Muscle of leg (tissue), 11 donors: ENCODE measurements around the gene CHID1. TPM values are rescaled to one million over a fixed set of nuclear protein-coding genes. Genes with fewer than 3 reads are reported as not detected.
A peak's percentile ranks its signal among the peaks of the same experiment; 100 is the strongest.

Experiments
- DNase-seq: peaks from one replicate; pipeline ENCODE4 v3.0.0; 2013
- H3K27ac ChIP-seq: one replicate; pipeline ENCODE4 v1.5.1; 2013; ENCODE audit warnings: mild to moderate bottlenecking, low read length, control low read depth
- H3K27me3 ChIP-seq: one replicate; pipeline ENCODE4 v1.6.1; 2013; ENCODE audit warnings: low read length; ENCODE audit not compliant: control insufficient read depth, insufficient read depth
- H3K36me3 ChIP-seq: one replicate; pipeline ENCODE4 v1.6.1; 2013; ENCODE audit warnings: low read length; ENCODE audit not compliant: control insufficient read depth, insufficient read depth
- H3K4me1 ChIP-seq: one replicate; pipeline ENCODE4 v1.6.1; 2013; ENCODE audit warnings: low read length; ENCODE audit not compliant: control insufficient read depth, insufficient read depth
- H3K4me3 ChIP-seq: one replicate; pipeline ENCODE4 v1.5.1; 2013; ENCODE audit warnings: low read length, control low read depth
- H3K9me3 ChIP-seq: replicated peaks from 2 replicates; pipeline ENCODE4 v1.6.1; 2013; ENCODE audit warnings: low read depth, low read length; ENCODE audit not compliant: control insufficient read depth
- WGBS: methylation state at CpG from one replicate; pipeline ENCODE4 v1.1.5; 2013; ENCODE audit warnings: missing lambda C conversion rate; ENCODE audit not compliant: insufficient coverage; 5-methylcytosine and 5-hydroxymethylcytosine counted together
- polyA plus RNA-seq, 8 donors: library from polyadenylated mRNA; unstranded; fragments of 120-200 nt; gene quantifications; one replicate each; pipeline versions ENCODE4 v1.2.1 to v1.2.3, GENCODE V29; 2013; ENCODE audit warnings: inconsistent platforms in 1 of 8, low replicate concordance in 1 of 8; ENCODE audit not compliant: insufficient read length in 8 of 8, insufficient read depth in 1 of 8
- total RNA-seq: library from RNA; stranded (reverse); fragments of 120-200 nt; gene quantifications from one replicate; pipeline ENCODE4 v1.2.4, GENCODE V29; 2013

CHID1 gene
- total and polyA plus RNA-seq, 9 donors: 30.5 to 77.4 (median 65.4) TPM

- Histone ChIP-seq H3K9me3 (no peaks in the 10 kb centered on the region), H3K36me3 (peaks cover 17% of the 10 kb centered on the region), H3K27me3 (no peaks in the 10 kb centered on the region), H3K27ac (no peak overlapping the region), H3K4me1 (peaks cover 45% of the 10 kb centered on the region), H3K4me3 (no peak overlapping the region)
- no peak for DNase-seq
- 91% methylated on average over 11 of the region's 14 CpGs for WGBS
These were observed 49.5 kb downstream of the CHID1 start for GRCh38 chr11:861105-861479.

- H3K4me3 ChIP-seq: no peak overlapping the region
- H3K4me1 ChIP-seq: peaks cover 51% of the 10 kb centered on the region
- WGBS: 82% methylated on average over 16 of the region's 21 CpGs
- no peak overlapping the region for H3K27ac ChIP-seq
- no peaks in the 10 kb centered on the region for H3K27me3 ChIP-seq
- peaks cover 10% of the 10 kb centered on the region for H3K36me3 ChIP-seq
- no peak for DNase-seq
- no peaks in the 10 kb centered on the region for H3K9me3 ChIP-seq
These were observed 50.1 kb downstream of the CHID1 start for GRCh38 chr11:860234-861104.

DNA sequence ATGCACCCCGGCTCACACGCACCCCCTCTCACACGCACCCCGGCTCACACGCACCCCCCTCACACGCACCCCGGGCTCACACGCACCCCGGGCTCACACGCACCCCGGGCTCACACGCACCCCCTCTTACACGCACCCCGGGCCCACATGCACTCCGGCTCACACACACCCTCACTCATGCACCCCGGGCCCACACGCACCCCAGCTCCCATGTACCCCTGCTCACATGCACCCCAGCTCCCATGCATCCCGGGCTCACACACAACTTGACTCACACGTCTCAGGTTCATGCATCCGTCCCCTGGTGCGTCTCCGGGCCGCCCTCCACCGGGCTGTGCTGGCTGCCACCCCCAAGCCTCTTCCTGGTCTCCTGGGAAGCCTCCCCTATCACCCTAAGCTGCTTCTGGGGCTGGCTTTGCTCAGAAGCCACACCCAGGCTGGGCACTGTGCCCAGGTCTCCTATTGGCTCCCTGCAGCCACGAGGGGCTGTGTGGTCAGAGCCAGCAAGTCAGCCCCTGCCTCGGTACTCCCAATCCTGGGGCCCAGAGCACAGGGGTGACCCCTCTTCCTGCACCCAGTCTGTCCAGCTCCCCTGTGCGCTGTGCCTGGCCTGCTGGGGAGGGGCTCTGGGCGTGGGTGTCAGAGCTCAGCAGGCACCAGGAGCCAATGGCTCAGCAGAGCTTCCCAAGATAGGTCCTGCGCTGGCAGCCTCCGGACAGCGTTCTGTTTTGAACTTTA is 51.0 kb downstream of the CHID1 start:
- 37% methylated on average over 20 of the region's 31 CpGs for WGBS
- Histone ChIP-seq H3K36me3 (peaks cover 6% of the 10 kb centered on the region), H3K4me1 (peaks cover 60% of the 10 kb centered on the region), H3K27ac (no peak overlapping the region), H3K9me3 (no peaks in the 10 kb centered on the region), H3K27me3 (no peaks in the 10 kb centered on the region), H3K4me3 (no peak overlapping the region)
- DNase-seq: peak; percentile 88

DNA sequence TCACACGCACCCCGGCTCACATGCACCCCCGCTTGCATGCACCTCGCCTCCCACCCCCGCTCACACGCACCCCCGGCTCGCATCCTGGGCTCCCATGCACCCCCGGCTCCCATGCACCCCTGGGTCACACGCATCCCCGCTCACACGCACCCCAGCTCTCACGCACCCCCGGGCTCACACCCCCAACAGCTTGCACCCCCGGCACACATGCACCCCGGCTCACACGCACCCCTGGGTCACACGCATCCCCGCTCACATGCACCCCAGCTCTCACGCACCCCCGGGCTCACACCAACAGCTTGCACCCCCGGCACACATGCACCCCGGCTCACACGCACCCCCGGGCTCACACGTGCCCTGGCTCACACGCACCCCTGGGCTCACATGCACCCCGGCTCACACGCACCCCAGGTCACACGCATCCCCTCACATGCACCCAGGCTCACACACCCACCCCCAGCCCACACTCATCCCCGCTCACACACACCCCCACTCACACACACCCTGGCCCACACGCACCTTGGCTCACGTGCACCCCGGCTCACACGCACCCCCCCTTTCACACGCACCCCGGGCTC is 51.8 kb downstream of the CHID1 start:
- peaks cover 67% of the 10 kb centered on the region for H3K4me1 ChIP-seq
- no peaks in the 10 kb centered on the region for H3K27me3 ChIP-seq
- H3K27ac ChIP-seq: no peak overlapping the region
- H3K9me3 ChIP-seq: no peaks in the 10 kb centered on the region
- 89% methylated on average over 30 of the region's 37 CpGs for WGBS
- no peak for DNase-seq
- H3K36me3 ChIP-seq: peaks cover 4% of the 10 kb centered on the region
- H3K4me3 ChIP-seq: no peak overlapping the region

DNA sequence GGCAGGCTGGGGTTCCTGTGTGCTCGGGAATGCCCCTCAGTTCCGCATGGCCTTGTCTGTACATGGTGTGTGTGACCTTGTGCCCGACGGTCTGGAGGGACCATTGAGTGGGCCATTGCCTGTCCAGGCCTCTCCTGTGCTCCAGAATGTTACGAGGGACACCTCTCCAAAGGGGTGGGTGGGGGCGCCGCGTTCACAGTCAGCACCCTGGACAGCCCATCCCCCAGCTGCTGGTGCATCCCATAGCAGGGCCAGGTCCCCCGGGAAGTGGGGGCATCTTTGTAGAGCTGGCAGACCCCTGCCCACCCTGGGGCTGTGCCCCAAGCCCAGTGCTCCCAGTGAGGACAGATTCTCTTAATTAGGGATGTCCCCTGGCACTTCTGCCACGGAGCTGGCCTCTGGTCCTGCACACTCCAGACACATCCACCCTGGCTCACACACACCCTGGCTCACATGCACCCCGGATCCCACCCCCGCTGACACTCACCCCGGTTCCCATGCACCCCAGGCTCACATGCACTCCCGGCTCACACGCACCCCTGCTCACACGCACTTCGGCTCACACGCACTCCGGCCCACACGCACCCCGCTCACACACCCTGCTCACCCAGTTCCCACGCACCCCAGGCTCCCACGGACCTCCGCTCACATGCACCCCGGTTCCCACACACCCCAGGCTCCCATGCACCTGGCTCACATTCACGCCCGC is 52.4 kb downstream of the CHID1 start:
- H3K4me1 ChIP-seq: peaks cover 70% of the 10 kb centered on the region

DNA sequence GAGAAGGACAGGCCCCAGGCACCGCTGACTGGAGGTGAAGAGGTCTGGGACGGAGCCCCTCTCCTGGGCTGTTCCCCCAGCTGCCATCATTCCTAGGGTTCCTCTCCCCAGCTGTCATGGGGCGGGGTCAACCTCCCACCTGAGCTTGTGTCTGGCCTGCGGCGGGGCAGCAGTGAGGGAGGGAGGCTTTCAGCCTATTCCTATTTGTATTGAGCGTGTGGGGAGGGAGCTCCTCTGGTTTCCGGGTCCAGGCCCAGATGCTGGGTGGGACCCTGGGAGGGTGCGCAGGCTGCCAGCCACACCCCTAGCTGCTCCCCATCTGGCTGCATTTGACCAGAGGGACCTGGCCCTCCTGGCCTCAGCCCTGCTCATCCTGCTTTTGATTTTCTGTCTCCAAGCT is 54.2 kb downstream of the CHID1 start:
- 31% methylated on average over 2 of the region's 8 CpGs for WGBS
- no peak overlapping the region for H3K27ac ChIP-seq
- DNase-seq: no peak
- peaks cover 61% of the 10 kb centered on the region for H3K4me1 ChIP-seq
- peaks cover 2% of the 10 kb centered on the region for H3K36me3 ChIP-seq
- no peaks in the 10 kb centered on the region for H3K9me3 ChIP-seq
- no peaks in the 10 kb centered on the region for H3K27me3 ChIP-seq
- no peak overlapping the region for H3K4me3 ChIP-seq

More for the DNA sequence above, 52.4 kb downstream of the CHID1 start:
- Histone ChIP-seq H3K27ac (no peak overlapping the region), H3K9me3 (no peaks in the 10 kb centered on the region), H3K36me3 (peaks cover 3% of the 10 kb centered on the region), H3K4me3 (no peak overlapping the region), H3K27me3 (no peaks in the 10 kb centered on the region)
- DNase-seq: no peak
- 78% methylated on average over 25 of the region's 27 CpGs for WGBS

GRCh38 chr11:855796-856195 is 54.8 kb downstream of the CHID1 start:
- peaks cover 3% of the 10 kb centered on the region for H3K27me3 ChIP-seq
- WGBS: 71% methylated on average over 12 of the region's 12 CpGs
- peaks cover 2% of the 10 kb centered on the region for H3K36me3 ChIP-seq
- peaks cover 67% of the 10 kb centered on the region for H3K4me1 ChIP-seq
- no peak for DNase-seq
- no peaks in the 10 kb centered on the region for H3K9me3 ChIP-seq
- no peak overlapping the region for H3K4me3 ChIP-seq
- no peak overlapping the region for H3K27ac ChIP-seq

- DNase-seq: no peak
- H3K36me3 ChIP-seq: peaks cover 2% of the 10 kb centered on the region
- no peak overlapping the region for H3K4me3 ChIP-seq
- H3K9me3 ChIP-seq: no peaks in the 10 kb centered on the region
- peaks cover 8% of the 10 kb centered on the region for H3K27me3 ChIP-seq
- H3K27ac ChIP-seq: no peak overlapping the region
- 67% methylated on average over 6 of the region's 7 CpGs for WGBS
- peaks cover 68% of the 10 kb centered on the region for H3K4me1 ChIP-seq
These were observed 55.3 kb downstream of the CHID1 start for GRCh38 chr11:855330-855674.

DNA sequence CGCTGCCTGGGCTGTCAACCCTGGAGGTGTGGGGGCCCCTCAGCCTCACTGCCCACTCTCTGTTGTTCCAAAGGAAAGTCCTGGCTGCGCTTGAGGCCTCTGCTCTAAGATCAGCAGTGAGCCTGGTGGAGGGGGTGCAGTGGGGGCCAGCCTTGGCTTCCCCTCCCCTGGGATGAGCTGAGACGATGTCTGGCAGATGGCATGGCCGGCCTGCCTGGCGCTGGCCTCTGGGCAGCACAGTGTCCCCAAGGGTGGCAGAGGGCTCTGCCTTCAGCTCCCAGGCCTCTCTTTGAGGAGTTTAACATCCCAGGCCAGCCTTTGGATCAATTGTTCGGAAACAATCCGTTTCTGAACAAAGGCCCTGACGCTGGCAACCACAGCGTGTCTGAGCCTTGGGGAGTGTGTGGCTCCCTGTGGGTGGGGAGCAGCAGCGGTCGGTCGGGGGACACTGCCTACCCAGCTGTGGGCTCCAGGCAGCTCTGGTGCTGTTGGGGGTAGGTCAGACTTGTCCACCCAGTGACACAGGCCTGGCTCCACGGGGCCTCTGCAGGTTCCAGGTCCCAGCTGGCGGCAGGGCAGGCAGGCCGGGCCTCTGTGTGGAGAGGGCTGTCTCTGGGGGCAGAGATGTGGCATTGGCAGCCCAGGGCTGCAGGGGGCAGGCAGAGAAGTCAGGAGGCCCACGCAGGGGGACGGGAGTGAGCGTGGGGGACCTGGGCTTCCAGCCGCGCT is 55.8 kb downstream of the CHID1 start:
- no peak for DNase-seq
- 55% methylated on average over 17 of the region's 20 CpGs for WGBS
- Histone ChIP-seq H3K4me1 (peaks cover 66% of the 10 kb centered on the region), H3K36me3 (peaks cover 2% of the 10 kb centered on the region), H3K27ac (no peak overlapping the region), H3K4me3 (no peak overlapping the region), H3K27me3 (peaks cover 11% of the 10 kb centered on the region), H3K9me3 (no peaks in the 10 kb centered on the region)
